CD4-positive, alpha-beta T cell treated with Interleukin-10 for 1 hour (primary cell): ENCODE data around the gene GAPVD1.
"Not testable (repeated sequence)": the region's sequence is repeated elsewhere in the genome, so short reads cannot be mapped to it uniquely, and the experiment has no call there.

Experiments used
- DNase-seq: peaks from one replicate; pipeline ENCODE4 v3.0.0-alpha.2; 2020

The GAPVD1 gene, protein sequence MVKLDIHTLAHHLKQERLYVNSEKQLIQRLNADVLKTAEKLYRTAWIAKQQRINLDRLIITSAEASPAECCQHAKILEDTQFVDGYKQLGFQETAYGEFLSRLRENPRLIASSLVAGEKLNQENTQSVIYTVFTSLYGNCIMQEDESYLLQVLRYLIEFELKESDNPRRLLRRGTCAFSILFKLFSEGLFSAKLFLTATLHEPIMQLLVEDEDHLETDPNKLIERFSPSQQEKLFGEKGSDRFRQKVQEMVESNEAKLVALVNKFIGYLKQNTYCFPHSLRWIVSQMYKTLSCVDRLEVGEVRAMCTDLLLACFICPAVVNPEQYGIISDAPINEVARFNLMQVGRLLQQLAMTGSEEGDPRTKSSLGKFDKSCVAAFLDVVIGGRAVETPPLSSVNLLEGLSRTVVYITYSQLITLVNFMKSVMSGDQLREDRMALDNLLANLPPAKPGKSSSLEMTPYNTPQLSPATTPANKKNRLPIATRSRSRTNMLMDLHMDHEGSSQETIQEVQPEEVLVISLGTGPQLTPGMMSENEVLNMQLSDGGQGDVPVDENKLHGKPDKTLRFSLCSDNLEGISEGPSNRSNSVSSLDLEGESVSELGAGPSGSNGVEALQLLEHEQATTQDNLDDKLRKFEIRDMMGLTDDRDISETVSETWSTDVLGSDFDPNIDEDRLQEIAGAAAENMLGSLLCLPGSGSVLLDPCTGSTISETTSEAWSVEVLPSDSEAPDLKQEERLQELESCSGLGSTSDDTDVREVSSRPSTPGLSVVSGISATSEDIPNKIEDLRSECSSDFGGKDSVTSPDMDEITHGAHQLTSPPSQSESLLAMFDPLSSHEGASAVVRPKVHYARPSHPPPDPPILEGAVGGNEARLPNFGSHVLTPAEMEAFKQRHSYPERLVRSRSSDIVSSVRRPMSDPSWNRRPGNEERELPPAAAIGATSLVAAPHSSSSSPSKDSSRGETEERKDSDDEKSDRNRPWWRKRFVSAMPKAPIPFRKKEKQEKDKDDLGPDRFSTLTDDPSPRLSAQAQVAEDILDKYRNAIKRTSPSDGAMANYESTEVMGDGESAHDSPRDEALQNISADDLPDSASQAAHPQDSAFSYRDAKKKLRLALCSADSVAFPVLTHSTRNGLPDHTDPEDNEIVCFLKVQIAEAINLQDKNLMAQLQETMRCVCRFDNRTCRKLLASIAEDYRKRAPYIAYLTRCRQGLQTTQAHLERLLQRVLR (N-terminal part only)

DNA sequence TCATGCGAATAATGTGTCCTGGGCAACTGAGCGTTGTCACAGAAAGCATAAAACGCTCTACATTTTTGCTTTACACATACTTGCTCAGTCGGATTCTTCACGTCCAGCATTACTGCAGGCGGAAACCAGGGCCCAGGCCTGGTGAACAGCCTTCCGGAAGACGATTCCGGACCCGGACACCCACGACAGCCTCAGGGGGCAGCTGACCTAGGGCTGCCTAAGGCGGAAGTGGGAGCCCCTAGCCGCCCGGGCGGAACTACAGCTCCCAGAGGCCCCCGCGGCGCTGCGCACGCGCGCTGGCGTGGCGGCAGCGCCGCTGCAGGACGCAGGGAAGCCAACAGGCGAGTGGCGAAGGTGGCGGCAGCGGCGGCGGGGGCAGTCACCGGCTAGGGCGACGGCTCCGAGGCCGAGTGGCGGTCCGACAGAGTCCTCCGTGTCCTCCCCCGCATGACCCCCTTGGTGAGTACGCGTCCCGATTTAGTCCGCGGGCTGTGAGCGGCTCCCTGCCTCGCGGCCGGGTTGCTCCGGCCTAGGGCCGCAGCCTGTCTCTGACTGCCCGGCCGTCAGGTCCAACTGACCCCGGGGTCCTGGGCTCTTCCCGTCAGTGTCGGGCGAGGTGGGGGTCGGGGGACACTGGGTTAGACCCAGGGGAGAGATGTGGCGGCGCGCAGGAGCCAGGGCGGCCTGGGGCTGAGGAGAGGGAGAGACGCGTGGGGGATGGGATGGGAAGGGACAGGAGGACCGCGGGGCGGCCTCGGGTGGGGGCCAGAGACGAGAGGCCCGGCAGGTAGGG, at the start of gene GAPVD1:
GAPVD1 (plus strand) TSS at position 326 of the 793 bp plus-strand sequence. CDS start 37,096 bp downstream, outside the sequence.
- DNase-seq, result peak; percentile 92

DNA sequence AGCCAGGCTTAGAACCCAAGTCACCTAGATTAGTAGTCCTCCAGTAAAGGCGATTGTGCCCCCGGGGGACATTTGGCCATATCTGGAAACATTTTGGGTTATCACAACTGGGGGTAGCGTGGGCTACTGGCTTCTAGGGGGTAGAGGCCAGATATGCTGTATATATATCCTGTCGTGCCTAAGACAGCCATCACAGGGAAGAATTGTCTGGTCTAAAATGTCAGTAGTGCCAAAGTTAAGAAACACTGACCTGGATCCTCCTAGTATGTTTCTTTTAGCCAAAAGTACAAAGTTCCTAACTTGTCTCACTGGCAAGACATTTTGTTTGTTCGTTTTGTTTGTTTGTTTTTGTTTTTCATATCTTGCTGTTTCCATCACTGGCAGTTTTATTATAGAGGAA, 47.4 kb upstream of the GAPVD1 start:
- DNase-seq, result no peak

DNA sequence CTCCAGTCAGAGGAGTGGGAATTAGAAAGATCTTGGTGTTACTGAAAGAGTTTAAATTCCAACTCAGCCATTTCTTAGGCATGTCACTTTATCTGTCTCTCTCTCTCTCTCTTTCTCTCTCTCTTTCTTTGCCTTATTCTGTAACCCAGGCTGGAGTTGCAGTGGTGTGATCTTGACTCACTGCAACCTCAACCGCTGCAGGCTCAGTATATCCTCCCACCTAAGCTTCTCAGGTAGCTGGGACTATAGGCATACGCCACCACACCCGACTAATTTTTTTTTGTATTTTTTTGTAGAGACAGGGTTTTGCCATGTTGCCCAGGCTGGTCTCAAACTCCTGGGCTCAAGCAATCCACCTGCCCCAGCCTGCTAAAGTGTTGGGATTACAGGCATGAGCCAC, 43.0 kb upstream of the GAPVD1 start:
- DNase-seq, result no peak

DNA sequence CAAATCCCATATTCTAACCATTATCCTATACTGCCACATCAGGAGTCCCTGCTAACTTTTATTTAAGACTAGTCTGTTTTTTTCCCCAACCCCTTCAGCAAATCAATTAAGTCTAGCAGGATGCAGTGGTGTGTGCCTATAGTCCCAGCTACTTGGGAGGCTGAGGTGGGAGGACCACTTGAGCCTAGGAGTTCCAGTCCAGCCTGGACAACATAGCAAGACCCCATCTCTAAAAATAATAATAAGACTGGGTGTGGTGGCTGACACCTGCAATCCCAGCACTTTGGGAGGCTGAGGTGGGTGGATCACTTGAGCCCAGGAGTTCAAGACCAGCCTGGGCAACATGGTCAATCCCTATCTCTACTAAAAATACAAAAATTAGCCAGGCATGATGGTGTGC, 36.8 kb upstream of the GAPVD1 start:
- not testable (repeated sequence) for DNase-seq

DNA sequence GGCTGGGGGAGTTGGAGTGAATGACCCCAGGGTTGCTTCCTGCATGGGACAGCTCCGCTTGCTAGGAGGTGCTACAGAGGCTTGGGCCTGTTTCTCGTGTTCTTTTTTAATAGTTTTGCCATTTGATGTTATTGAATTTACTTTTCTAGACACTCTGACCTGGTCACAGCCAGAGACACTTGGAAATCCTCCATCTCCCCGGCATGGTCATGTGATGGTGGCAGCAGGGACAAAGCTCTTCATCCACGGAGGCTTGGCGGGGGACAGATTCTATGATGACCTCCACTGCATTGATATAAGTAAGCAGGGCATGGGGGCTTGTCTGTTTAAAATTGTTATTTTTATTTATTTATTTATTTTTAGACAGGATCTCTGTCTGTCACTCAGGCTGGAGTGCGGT, 33.9 kb upstream of the GAPVD1 start:
- DNase-seq, result no peak

DNA sequence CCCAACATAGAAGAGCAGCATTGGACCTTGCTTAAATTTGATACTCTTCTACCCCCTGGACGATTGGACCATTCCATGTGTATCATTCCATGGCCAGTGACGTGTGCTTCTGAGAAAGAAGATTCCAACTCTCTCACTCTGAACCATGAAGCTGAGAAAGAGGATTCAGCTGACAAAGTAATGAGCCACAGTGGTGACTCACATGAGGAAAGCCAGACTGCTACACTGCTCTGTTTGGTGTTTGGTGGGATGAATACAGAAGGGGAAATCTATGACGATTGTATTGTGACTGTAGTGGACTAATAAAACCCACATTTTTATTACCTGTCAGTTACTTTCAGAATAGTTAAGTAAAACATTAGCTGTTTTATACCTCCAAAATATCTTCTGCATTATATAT, 27.9 kb upstream of the GAPVD1 start:
- no peak for DNase-seq

DNA sequence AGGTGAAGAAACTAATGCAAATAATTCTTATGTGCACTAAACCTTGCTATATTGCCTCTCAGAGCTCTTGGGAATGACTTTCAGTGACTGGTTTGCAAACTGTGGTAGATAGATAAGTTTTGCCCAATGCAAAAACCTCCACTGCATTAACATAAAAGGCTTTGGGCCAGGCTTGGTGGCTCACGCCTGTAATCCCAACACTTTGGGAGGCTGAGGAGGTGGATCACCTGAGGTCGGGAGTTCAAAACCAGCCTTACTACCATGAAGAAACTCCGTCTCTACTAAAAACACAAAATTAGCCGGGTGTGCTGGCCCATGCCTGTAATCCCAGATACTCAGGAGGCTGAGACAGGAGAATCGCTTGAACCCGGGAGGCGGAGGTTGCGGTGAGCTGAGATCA, 27.5 kb upstream of the GAPVD1 start:
- not testable (repeated sequence) for DNase-seq

DNA sequence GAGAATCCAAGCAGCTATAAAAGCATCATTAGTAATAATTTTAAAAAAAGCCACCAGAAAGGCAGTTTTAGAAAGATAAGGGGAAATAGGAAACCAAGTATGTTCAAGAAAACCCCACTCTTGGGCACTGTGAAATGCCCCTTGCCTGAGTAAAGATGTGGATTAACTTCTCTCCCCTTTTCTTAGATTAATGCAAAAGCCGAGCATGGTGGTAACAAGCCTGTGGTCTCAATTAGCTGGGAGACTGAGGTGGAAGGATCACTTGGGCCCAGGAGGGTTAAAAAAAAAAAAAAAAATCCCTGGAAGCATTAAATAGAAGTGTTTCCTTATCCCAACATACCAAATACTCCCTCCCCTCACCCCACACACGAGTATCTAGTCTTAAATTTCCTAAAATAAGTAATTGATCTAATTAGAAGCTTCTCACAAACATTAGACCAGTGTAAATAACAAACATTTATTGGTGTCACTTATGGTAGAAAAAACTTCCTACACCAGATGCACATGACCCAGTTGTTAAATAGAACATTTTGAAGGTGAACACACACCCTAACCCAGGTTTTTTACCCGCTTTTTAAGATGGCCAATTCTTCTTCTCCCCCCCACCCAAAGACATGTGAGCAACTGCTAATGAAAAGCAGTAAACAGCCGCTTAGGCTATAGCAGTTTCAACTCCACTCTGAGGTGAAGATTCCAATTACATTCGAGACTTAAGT, 25.7 kb upstream of the GAPVD1 start:
- no peak for DNase-seq

DNA sequence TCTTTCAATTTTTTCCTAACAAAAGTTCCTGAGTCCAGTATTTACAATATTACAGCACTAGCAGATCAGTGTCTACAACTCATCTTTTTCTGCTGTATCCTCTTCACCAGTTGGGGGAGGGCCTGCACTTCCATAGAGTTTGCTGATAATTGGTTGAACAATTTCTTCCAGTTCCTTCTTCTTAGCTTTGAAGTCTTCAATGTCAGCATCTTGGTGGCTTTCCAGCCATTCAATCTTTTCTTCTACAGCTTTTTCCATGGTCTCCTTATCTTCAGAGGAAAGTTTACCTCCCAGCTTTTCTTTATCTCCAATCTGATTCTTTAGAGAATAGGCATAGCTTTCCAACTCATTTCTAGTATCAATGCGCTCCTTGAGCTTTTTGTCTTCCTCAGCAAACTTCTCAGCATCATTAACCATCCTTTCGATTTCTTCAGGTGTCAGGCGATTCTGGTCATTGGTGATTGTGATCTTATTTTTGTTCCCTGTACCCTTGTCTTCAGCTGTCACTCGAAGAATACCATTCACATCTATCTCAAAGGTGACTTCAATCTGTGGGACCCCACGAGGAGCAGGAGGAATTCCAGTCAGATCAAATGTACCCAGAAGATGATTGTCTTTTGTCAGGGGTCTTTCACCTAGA, 25.0 kb upstream of the GAPVD1 start:
- not testable (repeated sequence) for DNase-seq

DNA sequence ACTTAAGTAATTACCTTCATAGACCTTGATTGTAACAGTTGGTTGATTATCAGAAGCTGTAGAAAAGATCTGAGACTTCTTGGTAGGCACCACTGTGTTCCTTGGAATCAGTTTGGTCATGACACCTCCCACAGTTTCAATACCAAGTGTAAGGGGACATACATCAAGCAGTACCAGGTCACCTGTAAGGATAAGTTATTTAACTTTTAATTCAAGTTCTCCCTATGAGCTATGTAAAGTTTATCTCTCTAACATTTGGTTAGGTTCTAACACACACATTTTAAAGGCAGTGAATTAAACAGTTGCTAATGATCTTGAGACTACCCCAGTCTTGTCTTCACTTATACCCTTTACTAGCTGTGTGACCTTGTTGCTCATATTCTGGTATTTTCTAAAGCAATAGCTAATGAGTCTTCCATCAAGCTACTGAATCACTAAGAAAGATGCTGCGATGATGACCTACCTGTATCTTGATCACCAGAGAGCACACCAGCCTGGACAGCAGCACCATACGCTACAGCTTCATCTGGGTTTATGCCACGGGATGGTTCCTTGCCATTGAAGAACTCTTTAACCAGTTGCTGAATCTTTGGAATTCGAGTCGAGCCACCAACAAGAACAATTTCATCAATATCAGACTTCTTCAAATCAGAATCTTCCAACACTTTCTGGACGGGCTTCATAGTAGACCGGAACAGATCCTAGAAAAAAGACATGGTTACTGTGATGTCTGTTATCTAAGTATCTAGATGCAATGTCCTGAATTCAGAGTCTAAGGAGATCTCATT, 23.3 kb upstream of the GAPVD1 start:
- DNase-seq, result no peak

DNA sequence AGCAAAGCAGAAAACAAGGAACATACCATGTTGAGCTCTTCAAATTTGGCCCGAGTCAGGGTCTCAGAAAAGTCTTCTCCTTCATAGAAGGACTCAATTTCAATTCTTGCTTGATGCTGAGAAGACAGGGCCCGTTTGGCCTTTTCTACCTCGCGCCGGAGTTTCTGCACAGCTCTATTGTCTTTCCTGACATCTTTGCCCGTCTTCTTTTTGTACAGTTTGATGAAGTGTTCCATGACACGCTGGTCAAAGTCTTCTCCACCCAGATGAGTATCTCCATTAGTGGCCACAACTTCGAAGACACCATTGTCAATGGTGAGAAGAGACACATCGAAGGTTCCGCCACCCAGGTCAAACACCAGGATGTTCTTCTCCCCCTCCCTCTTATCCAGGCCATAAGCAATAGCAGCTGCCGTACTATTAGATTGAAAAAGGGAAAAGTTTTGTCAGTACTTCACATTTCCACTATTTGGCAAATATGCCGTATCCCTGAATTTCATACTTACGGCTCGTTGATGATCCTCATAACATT, 22.6 kb upstream of the GAPVD1 start:
- DNase-seq, result no peak

DNA sequence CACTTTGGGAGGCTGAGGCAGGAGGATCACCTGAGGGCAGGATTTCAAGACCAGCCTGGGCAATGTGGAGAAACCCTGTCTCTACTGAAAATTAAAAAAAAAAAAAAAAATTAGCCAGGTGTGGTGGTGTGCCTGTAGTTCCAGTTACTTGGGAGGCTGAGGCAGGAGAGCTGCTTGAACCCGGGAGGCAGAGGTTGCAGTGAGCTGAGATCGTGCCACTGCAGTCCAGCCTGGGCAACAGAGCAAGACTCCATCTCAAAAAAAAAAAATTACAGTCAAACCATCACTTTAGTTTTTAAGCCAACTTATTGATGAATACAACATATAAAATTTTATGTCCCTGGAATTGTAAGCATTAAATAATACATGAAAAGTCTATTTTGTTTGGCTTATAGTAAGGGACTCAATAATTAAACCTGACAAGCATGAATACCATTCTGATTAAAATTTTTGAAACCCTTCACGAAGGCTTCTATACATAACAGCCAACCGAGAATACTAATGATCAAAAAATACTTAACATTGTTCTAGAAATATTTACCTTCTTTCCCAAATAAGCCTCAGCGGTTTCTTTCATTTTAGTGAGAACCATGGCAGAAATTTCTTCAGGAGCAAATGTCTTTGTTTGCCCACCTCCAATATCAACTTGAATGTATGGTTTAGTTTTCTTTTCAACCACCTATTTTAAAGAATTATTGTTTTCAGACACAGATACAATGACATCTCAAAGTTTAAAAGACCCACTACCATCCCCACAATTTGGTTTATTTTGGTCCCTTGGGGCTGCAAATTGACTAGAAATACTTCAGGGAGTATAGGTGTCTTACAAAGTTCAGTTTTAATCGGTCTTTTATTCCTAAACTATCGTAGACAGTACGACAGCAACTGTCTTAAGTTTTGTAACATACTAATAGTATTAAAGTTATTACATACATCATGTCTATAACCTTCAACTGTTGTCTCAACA, 21.7 kb upstream of the GAPVD1 start:
- no peak for DNase-seq

DNA sequence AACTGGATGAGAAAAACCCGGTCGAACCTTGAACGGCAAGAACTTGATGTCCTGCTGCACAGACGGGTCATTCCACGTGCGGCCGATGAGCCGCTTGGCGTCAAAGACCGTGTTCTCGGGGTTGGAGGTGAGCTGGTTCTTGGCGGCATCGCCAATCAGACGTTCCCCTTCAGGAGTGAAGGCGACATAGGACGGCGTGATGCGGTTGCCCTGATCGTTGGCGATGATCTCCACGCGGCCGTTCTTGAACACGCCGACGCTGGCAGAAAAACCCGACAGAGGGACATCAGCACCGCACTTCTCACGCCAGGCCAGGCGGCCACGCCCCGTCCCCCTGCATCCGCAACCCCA, 21.0 kb upstream of the GAPVD1 start:
- DNase-seq, result no peak

DNA sequence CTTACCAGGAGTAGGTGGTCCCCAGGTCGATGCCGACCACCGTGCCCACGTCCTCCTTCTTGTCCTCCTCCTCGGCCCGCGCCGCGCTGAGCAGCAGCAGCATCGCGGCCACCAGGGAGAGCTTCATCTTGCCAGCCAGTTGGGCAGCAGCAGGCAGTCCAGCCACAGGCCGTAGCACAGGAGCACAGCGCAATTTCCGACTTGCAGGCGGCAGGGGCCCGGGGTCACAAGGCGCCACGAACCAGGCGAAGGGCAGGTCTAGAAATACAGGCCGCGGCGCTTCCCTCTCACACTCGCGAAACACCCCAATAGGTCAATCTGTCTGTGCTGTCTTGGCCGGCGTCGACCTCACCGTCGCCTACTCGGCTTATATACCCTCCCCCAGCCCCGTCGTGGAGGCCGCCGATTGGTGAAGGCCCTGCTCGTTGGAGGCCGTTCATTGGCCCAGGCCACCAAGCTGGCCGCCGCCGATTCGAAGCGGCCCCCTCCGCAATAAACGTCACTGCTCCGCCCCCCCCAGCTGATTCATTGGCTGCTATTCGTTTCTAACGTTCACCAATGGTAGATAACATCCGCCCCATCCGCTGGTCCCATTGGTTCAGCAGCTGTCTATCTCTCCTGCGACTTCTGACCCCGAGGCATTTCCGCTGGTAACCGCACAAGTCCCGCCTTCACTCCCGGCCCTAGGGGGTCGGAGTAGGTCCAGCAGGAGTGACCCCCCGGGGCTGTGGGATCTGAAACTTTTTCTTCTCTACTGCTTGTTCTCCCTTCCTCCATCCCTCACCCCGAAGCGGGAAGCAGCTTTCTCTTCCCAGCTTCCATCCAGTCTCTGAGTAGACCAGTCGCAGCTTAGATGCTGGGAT, 20.4 kb upstream of the GAPVD1 start, which contains the start of gene HSPA5:
HSPA5 (minus strand) TSS at position 344 of the 863 bp plus-strand sequence; CDS start at position 127, 217 bp downstream.
- peak; percentile 100 for DNase-seq

DNA sequence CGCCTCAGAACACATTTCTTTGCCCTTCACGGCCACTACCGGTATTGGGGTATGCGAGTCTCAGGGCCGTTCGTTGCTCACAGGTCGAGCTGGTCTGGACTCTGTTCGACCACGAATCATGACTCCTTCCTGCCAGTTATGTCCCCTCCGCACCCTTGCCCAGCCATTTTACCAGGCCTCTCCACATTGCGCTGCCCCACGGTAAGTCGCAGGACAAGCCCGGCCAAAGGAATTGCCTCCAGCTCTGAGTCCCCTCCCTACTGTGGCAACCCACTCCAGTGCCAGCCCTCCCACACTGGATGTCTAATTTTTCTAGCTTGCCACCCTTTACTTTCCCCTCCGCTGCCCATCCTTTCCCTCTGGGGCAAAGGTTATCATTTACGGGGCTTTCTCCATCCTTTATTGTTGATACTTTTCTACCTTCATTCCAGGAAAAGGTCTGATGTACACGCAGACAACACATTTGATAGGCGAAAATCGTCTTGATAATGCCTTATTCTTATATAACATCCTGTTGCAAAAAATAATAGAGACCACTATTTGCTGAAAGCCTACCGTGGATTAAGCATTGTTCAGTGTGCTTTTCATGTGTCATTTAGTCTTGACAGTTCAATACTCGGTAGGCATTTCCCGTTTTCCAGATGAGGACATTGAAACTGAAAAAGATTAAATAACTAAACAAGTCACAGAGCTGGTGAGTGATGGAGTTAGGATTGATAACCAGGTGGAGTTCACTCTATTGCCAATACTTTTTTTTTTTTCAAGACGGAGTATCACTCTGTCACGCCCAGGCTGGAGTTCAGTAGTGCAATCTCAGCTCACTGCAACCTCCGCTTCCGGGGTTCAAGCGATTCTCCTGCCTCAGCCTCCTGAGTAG, 19.5 kb upstream of the GAPVD1 start:
- no peak for DNase-seq

DNA sequence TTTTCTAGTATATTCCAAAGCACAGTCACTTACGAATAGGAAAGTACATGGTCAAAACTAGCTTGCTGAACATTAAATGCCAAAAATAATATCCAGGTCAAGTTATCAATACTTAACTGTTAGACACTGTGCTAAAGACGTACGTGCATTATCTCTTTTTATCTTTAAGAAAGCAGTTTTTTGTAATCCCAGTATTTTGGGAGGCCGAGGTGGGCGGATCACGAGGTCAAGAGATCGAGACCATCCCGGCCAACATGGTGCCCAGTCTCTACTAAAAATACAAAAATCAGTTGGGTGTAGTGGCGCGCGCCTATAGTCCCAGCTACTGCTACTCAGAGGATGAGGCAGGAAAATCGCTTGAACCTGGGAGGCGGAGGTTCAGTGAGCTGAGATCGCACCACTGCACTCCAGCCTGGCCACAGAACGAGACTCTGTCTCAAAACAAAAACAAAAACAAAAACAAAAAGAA, 17.8 kb upstream of the GAPVD1 start:
- DNase-seq, result no peak

DNA sequence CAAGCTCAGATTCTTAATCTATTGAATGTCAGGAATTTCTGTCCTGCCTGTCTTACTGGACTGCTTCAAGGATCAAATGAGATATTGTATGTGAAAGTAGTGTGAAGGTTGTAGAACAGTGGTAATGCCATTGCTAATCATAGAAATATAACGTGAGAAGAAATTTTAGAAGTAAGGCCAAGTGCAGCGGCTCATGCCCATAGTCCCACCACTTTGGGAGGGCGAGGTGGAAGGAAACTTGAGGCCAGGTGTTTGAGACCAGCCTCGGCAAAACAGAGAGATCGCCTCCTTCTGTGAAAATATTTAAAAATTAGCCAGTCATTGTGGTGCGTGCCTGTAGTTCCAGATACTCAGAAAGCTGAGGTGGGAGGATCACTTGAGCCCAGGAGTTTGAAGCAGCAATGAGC, 15.4 kb upstream of the GAPVD1 start:
- DNase-seq, result no peak
